Vagina (tissue), 2 donors: Measurements from ENCODE around the gene CCDC88C.

Source experiments
- CTCF ChIP-seq, 3 experiments: fragments of 450-650 bp in 2 of 3; fragments of 200-600 bp in 1 of 3; sonication (generic) in 1 of 3; IDR thresholded peaks; one replicate each; pipeline ENCODE4 v1.5.1; 2017 to 2019; ENCODE audit warnings: antibody characterized with exemption in 3 of 3, mild to moderate bottlenecking in 2 of 3, moderate library complexity in 2 of 3
- POLR2A ChIP-seq, 2 donors: fragments of 450-650 bp; IDR thresholded peaks; one replicate each; pipeline ENCODE4 v1.6.1; 2017; ENCODE audit warnings: antibody characterized with exemption in 2 of 2, mild to moderate bottlenecking in 2 of 2, moderate library complexity in 2 of 2
- POLR2AphosphoS5 ChIP-seq, 2 donors: sonication (generic); formaldehyde crosslinking; IDR thresholded peaks; one replicate each; pipeline ENCODE4 v1.9.0; 2017; ENCODE audit warnings: antibody characterized with exemption in 2 of 2, mild to moderate bottlenecking in 2 of 2, low read depth in 1 of 2; ENCODE audit not compliant: insufficient read depth in 1 of 2

- TF ChIP-seq CTCF (IDR thresholded peaks at IDR 0.05) (no peak), POLR2A (IDR thresholded peaks at IDR 0.05) (no peak), POLR2AphosphoS5 (IDR thresholded peaks at IDR 0.05; ENCODE audit: insufficient read depth in 1 of 2, low read depth in 1 of 2) (no peak)
These were observed 164.5 kb downstream of the CCDC88C start for GRCh38 chr14:91252871-91253794.
